ENCODE results near the gene MUC5AC.

- no peak for TF ChIP-seq CTCF (IDR thresholded peaks at IDR 0.05)
- no peak for TF ChIP-seq POLR2AphosphoS5 (IDR thresholded peaks at IDR 0.05; ENCODE audit: insufficient read depth in 1 of 2, low read depth in 1 of 2)
Measured at GRCh38 chr11:1161410-1162137, 3.8 kb downstream of the MUC5AC start.
